T-helper 17 cell (primary cell): ENCODE data around the gene EFNA1. TPM values are rescaled to one million over a fixed set of nuclear protein-coding genes. Genes with fewer than 3 reads are reported as not detected.

Source experiments
- ATAC-seq: fragments of 150-1000 bp; cut with Tn5 transposase; 2 replicates; pipeline ENCODE4 v1.10.0; 2021; ENCODE audit warnings: mild to moderate bottlenecking, moderate library complexity
- DNase-seq, 3 donors: peaks; one replicate each; pipeline versions ENCODE4 v3.0.0 to v3.0.0-alpha.2; 2020 to 2021
- H3K9me3 ChIP-seq: one replicate; pipeline ENCODE4 v1.7.0; 2013; ENCODE audit warnings: low read length, mild to moderate bottlenecking; ENCODE audit not compliant: control insufficient read depth, poor library complexity, severe bottlenecking
- H3K27ac Mint-ChIP-seq: one replicate; pipeline ENCODE4 v1.8.0; 2022; ENCODE audit warnings: mild to moderate bottlenecking, moderate library complexity, mixed read lengths
- H3K27me3 Mint-ChIP-seq: one replicate; pipeline ENCODE4 v1.8.0; 2022; ENCODE audit warnings: mixed read lengths
- H3K36me3 Mint-ChIP-seq: one replicate; pipeline ENCODE4 v1.8.0; 2022; ENCODE audit warnings: low read depth, mixed read lengths
- H3K4me1 Mint-ChIP-seq: one replicate; pipeline ENCODE4 v1.8.0; 2022; ENCODE audit warnings: mild to moderate bottlenecking, mixed read lengths
- H3K4me3 Mint-ChIP-seq: one replicate; pipeline ENCODE4 v1.8.0; 2022; ENCODE audit warnings: mild to moderate bottlenecking, moderate library complexity, mixed read lengths
- total RNA-seq, 4 donors: library from RNA in 2 of 4; stranded (reverse) in 2 of 4; gene quantifications; one replicate each; pipeline ENCODE4 v1.2.3 and lab custom pipeline; 2022 to 2026

Gene EFNA1, protein sequence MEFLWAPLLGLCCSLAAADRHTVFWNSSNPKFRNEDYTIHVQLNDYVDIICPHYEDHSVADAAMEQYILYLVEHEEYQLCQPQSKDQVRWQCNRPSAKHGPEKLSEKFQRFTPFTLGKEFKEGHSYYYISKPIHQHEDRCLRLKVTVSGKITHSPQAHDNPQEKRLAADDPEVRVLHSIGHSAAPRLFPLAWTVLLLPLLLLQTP
- total RNA-seq = 1 to 10 TPM in 1 of 2 donors, not detected in 1; 1.0 TPM
- total RNA-seq (lab: John Stamatoyannopoulos, UW) = 0.15 to 1.2 reads per million in 2 donors

DNA sequence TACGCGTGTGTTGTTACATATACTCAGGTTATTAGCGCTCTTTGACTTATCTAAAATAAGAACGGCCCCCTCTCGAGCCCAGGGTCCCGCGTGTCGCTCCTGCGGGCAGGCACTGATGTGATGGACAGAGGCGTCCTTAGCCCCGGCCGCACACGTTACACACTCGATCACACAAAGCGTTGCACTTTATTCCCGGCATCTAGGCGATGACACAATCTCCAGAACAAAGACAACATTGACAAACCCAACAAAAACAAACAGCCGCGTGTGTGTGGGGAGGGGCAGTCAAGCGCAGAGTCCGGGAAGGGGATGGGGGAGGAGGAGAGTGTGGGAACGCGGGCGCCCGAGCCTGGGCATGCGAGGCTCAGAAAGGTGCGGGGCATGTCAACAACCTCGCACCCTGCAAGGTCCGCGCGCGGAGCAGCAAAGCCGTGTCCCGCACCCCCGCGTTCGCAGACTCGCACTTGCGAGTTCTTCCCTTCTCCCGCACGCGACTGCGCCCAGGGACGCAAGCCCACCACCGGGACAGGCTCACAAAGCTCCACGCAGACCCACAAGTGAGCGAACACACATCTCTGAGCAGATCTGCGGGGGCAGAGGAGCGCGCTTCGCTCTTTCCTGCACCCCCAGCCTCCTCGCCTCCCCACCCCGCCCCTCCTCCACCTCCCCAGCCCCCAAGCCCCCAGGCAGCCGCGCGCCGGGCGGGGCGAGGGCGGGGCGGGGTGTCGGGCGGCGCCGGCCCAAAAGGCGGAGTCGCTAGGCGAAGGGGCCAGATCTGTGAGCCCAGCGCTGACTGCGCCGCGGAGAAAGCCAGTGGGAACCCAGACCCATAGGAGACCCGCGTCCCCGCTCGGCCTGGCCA lies at the start of gene EFNA1:
Gene EFNA1 (plus strand): TSS at position 772 of the 862 bp plus-strand sequence. CDS start 102 bp downstream, outside the sequence.
- Mint-ChIP-seq H3K27me3 (peaks cover 26% of the 10 kb centered on the region), H3K4me1 (peaks cover 31% of the 10 kb centered on the region), H3K27ac (peak within 1 kb of the TSS; percentile 14), H3K4me3 (peak within 1 kb of the TSS; percentile 94), H3K36me3 (no peaks in the 10 kb centered on the region)
- DNase-seq (peak in 2 of 3 donors; percentile 41 to 43), ATAC-seq (peak; percentile 55)
- H3K9me3 ChIP-seq = no peaks in the 10 kb centered on the region

DNA sequence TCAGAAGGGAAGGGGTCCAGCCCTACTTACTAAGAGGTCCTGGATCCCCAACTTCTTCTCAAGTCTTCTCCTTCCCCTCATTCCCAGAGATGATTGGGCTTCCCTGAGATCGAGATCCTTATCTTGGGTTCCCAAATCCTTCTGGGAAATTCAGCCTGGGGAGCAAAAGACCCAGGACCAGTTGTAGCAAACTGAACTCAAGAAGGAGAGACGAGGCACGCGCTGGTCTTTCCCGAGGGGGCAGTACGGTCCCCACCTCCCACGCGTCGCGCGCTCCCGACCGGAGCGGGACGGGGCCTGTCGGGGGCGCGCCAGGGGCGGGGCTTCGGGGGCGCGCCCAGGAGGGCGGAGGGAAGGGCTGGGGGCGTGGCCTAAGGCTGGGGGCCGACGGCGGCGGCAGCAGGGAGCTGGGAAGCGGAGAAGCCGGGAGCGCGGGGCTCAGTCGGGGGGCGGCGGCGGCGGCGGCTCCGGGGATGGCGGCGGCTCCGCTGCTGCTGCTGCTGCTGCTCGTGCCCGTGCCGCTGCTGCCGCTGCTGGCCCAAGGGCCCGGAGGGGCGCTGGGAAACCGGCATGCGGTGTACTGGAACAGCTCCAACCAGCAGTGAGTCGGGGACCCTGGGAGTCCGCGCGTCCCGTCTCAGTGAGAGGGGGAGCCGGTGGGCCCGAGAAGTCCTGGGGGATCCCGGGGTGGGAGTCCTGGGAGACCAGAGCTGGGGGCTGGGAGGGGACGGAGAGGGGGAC lies 49.0 kb upstream of the EFNA1 start, which contains the start of gene EFNA3:
Gene EFNA3 (plus strand): TSS at position 369 of the 741 bp plus-strand sequence. CDS start 105 bp downstream, at position 474.
- H3K4me1 Mint-ChIP-seq = peaks cover 31% of the 10 kb centered on the region

DNA sequence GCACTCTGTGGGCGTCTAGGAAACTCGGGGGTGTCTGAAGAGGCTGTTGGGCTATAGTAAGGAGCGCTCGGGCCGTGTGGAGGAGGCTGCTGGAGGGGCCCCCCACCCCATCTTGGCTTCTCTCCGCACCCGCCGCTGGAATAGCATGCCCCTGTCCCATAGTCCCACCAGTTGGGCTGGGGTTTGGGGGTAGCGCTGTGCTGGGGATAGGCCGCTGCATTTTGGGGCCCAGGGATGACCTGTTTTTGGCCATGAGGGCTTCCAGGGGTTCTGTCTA lies 48.5 kb upstream of the EFNA1 start:
- H3K36me3 Mint-ChIP-seq = peaks cover 4% of the 10 kb centered on the region
- peak overlapping the region; percentile 97 for H3K4me3 Mint-ChIP-seq
- peak overlapping the region; percentile 41 for H3K27ac Mint-ChIP-seq
- no peaks in the 10 kb centered on the region for H3K9me3 ChIP-seq
- H3K4me1 Mint-ChIP-seq = peaks cover 32% of the 10 kb centered on the region
- H3K27me3 Mint-ChIP-seq = peaks cover 32% of the 10 kb centered on the region
- DNase-seq (no peak), ATAC-seq (no peak)

More for the DNA sequence above, 49.0 kb upstream of the EFNA1 start, which contains the start of gene EFNA3:
- H3K4me3 Mint-ChIP-seq = peak within 1 kb of the TSS; percentile 97
- peaks cover 4% of the 10 kb centered on the region for H3K36me3 Mint-ChIP-seq
- H3K9me3 ChIP-seq = no peaks in the 10 kb centered on the region
- DNase-seq (peak; percentile 57 to 69 (median 69)), ATAC-seq (peak; percentile 55)
- H3K27me3 Mint-ChIP-seq = peaks cover 27% of the 10 kb centered on the region
- peak within 1 kb of the TSS; percentile 66 for H3K27ac Mint-ChIP-seq

DNA sequence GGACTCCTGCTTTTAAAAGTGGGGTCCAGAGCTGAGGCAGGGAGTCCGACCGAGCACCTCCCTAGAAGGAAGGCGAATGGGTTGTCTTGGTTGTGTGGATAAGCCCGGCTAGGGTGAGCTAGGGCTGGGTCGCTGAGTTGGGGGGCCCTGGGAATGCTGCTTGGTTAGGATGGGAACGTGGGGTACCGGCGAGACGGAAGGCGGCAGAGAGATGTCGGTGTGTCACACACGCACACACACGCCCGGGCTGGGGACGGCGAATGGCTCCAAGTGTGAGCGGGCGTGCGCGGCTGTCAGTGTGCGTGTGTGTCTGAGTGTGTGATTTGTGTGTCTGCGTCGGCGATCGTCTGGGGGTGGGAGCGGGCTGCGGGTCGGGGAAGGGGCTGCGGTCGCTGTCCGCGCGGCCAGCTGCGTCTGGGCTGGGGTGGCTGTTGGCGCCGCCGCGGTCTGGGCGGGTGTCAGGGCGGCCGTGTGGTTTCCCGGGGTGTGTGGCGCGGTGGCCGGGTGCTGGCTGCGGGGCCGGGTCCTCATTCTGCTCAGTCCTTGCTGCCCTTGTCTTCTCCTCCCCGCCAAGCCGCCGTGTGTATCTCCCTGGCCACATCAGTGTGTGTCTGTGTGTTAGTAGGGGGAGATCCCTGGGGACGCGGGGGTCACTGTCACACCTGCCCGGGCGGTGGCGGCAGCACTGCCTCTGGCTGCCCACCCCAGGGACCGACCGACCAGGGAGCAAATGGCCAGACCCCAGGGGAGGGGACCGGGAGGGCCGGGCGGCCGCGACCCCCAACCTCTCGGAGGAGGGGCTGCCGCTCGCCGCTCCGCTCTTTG lies 48.0 kb upstream of the EFNA1 start:
- peaks cover 37% of the 10 kb centered on the region for H3K4me1 Mint-ChIP-seq
- H3K9me3 ChIP-seq = no peaks in the 10 kb centered on the region
- peak overlapping the region; percentile 41 for H3K27ac Mint-ChIP-seq
- peaks cover 35% of the 10 kb centered on the region for H3K27me3 Mint-ChIP-seq
- no peak for DNase-seq
- H3K36me3 Mint-ChIP-seq = peaks cover 4% of the 10 kb centered on the region
- ATAC-seq = peak; percentile 24
- H3K4me3 Mint-ChIP-seq = peak overlapping the region; percentile 97

DNA sequence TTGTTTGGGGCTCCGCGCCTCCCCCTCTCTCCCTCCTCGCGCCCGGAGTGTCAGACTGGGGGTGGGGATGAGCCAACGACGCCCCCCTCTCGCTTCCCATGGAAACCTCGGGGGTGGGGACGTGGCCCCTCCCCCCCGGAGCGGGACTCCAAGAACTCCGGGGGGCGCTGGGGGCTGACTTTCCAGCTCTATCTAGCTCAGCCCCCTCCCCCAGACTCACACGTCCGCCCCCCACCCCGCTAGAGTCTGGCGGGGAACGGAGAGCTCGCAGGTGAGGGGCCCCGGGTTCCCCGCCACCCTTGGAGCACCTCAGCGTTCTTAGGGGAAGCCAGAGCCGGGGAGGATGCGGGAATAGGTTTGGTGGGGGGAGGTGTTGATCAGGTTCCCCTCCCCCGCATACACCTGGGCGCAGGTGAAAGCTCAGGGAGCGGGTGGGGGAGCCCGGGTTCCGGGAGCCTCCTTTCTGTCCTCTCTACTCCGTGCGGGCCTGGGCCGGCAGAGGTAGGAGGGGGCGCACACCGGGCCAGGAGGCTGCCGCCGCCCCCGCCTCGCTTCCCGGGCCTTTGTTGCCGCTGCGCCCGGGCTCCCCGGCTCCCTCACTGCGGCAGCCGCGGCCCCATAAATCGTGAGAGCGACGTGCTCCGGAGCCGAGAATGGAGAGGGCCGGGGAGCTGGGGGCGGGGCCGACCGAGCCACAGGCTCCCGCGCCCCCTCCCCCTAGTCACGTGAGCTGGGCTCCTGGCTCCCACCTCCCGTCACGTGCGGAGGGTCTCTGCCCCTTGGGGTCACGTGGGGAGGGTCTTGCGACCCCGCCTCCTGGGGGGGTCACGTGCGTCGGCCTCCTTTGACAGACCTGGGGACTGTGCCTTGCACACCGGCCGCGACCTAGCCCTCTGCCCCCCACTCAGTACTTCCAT lies 47.1 kb upstream of the EFNA1 start:
- DNase-seq = peak in 2 of 3 donors; percentile 44 to 46
- H3K4me1 Mint-ChIP-seq = peaks cover 43% of the 10 kb centered on the region
- H3K4me3 Mint-ChIP-seq = peak overlapping the region; percentile 97
- no peaks in the 10 kb centered on the region for H3K9me3 ChIP-seq
- no peak for ATAC-seq
- H3K27ac Mint-ChIP-seq = no peak overlapping the region
- peaks cover 35% of the 10 kb centered on the region for H3K27me3 Mint-ChIP-seq
- peaks cover 4% of the 10 kb centered on the region for H3K36me3 Mint-ChIP-seq

DNA sequence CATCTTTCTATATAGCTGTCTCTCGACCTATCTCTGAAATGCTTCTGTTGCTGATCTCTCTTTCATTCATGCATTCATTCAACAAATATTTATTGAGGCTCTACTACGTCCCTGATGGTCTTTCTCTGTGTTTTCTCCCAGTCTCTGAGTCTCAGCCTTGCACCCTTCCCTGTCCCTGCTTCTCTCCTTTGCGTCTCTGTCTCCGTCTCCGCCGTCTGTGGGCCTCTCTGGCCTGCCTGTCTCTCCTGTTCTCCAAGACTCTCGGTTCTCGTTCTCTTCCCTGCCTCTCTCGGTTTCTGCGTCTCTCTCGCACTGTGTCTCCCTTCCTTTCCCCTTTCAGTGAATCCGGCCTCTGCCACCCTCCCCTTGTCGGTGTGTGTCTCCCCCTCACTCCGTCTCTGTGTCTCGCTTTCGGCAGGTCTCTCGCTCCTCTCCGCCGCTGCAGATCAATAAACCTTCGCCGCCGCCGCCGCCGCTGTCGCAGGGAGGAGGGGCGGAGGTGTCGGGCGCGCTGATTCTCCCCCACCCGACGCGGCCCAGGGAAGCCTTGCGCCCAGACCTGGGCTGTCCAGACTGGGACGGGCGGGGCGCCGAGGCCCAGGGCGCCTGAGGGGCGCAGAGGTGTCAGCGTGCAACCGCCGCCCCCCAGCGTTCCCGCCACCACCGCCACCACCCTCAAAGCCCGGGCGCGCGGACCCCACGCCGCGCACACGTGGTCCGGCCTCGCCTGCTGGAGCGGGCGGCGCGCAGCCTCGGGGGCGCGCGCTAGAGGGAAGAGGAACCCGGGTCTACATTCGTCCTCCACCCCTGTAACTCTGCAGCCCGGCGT lies 46.0 kb upstream of the EFNA1 start:
- DNase-seq (no peak), ATAC-seq (no peak)
- H3K27me3 Mint-ChIP-seq = peaks cover 35% of the 10 kb centered on the region
- no peaks in the 10 kb centered on the region for H3K9me3 ChIP-seq
- peaks cover 49% of the 10 kb centered on the region for H3K4me1 Mint-ChIP-seq
- peak overlapping the region; percentile 78 for H3K27ac Mint-ChIP-seq
- H3K4me3 Mint-ChIP-seq = peak overlapping the region; percentile 97
- peaks cover 4% of the 10 kb centered on the region for H3K36me3 Mint-ChIP-seq

DNA sequence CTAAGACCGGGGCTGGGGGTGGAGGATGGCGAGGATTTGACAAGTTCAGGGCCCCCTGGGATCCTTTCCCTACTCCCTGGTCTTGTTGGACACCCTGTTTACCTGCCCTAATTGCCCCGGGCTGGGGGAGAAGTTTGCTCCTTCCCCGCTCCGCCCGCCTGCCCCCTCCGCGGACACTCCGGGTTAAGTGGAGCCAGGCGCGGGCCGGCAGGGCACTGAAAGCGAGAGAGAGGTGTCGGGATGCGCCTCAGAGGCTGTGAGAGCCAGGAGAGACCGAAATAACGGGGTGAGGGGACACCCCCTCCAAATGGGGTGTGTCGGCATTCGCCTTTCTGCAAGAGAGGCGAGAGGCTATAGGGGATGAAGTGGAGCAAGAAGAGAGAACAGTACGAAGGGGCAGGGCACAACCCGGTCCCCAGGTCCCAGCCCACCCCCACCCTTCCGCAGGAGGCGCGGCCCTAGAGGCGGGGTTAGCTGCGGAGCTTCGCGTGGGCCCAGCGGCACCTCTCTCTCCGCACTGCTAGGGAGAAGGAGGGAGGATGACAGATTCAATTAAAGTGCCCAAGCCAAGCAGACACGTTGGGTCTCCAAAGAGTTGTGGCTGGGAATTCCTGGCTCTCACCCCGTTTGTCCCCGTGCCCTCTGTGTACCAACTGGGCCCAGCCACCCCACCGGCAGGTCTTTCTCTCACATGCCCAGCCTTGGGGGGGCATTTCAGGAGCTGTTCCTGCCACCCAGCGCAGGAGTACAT lies 45.2 kb upstream of the EFNA1 start:
- no peak overlapping the region for H3K27ac Mint-ChIP-seq
- no peak for ATAC-seq
- peaks cover 48% of the 10 kb centered on the region for H3K4me1 Mint-ChIP-seq
- H3K4me3 Mint-ChIP-seq = peak overlapping the region; percentile 63
- no peak for DNase-seq
- peaks cover 35% of the 10 kb centered on the region for H3K27me3 Mint-ChIP-seq
- peaks cover 4% of the 10 kb centered on the region for H3K36me3 Mint-ChIP-seq
- no peaks in the 10 kb centered on the region for H3K9me3 ChIP-seq

DNA sequence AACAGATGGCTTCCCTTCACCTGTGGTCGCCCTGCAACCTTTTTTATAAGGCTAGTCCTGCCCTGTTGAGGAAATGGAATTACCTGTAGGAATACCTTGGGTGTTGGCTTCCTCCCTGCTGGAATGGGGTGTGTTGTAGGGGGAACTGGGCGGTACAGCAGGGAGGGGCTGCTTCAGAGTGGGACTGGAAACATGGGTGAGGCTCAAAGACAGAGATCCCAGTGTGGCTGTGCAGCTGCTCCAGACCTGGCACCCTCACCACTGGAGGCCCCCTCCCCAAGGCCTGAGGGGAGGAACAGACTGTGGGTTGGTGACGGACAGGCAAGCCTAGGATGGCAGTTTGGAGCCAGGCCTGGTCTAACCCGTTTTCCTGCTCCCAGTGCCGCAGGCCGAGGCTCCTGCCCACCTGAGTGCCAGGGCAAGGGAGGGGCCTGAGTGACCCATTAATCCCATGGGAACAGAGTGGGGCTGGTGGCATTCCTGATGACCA lies 44.6 kb upstream of the EFNA1 start:
- Mint-ChIP-seq H3K4me1 (peaks cover 43% of the 10 kb centered on the region), H3K27me3 (peaks cover 30% of the 10 kb centered on the region), H3K36me3 (peaks cover 4% of the 10 kb centered on the region), H3K27ac (no peak overlapping the region), H3K4me3 (no peak overlapping the region)
- no peaks in the 10 kb centered on the region for H3K9me3 ChIP-seq
- DNase-seq (no peak), ATAC-seq (no peak)

DNA sequence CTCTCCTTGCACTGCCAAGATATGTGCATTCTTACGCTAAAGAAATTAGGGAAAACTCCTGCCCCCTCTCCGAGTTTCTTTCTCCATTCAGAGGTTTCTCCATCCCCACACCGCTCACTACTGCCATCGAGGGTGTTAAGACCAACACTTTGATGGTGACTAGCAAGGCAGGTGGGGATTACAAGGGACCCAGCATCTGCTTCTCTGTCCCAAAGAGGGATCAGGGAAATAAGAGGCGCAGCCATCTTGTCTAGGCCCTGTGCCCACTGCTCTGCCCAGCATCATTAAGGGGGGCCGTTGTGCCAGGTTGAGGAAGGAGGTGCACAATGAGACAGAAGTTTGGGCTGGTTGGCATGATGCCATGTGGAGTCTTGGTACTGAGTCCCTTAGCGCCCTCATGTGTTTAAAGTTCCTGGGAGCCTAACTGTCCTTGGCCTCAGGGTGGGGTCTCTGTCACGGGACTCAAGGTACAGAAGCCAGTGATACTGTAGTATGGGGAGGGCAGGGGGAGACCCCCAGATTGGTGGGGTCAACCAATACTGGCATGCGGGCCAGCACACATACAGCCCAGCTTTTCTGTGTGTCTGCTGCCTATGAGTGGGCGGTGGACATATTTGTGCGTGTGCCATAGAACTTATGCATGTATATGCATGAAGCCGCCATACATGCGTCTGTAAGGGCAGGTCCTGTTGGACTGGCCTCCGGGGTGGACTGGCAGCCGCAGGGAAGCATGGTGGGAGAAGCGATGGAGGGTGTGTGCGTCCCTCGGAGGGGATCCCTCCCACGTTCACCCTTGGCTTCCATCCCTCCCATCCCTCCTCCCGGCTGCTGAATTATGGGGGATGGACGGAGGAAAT lies 43.6 kb upstream of the EFNA1 start:
- DNase-seq (no peak), ATAC-seq (no peak)
- no peaks in the 10 kb centered on the region for H3K9me3 ChIP-seq
- H3K4me3 Mint-ChIP-seq = peak overlapping the region; percentile 96
- H3K27ac Mint-ChIP-seq = peak overlapping the region; percentile 91
- H3K27me3 Mint-ChIP-seq = peaks cover 30% of the 10 kb centered on the region
- peaks cover 4% of the 10 kb centered on the region for H3K36me3 Mint-ChIP-seq
- peaks cover 45% of the 10 kb centered on the region for H3K4me1 Mint-ChIP-seq
